Stimulated activated CD4-positive, alpha-beta T cell treated with anti-CD3 and anti-CD28 coated beads, TNF-alpha, amount 100 ng/mL, for 1 hour (primary cell): Measurements from ENCODE around the gene NFKBIB.
"Not testable (repeated sequence)": the region's sequence is repeated elsewhere in the genome, so short reads cannot be mapped to it uniquely, and the experiment has no call there.

Experiments
- DNase-seq, 3 donors: peaks; one replicate each; pipeline ENCODE4 v3.0.0-alpha.2; 2020; ENCODE audit warnings: low read depth in 3 of 3, low spot score in 1 of 3

NFKBIB gene

GRCh38 chr19:38928391-38929001 lies 28.7 kb downstream of the NFKBIB start:
- no peak for DNase-seq

DNA sequence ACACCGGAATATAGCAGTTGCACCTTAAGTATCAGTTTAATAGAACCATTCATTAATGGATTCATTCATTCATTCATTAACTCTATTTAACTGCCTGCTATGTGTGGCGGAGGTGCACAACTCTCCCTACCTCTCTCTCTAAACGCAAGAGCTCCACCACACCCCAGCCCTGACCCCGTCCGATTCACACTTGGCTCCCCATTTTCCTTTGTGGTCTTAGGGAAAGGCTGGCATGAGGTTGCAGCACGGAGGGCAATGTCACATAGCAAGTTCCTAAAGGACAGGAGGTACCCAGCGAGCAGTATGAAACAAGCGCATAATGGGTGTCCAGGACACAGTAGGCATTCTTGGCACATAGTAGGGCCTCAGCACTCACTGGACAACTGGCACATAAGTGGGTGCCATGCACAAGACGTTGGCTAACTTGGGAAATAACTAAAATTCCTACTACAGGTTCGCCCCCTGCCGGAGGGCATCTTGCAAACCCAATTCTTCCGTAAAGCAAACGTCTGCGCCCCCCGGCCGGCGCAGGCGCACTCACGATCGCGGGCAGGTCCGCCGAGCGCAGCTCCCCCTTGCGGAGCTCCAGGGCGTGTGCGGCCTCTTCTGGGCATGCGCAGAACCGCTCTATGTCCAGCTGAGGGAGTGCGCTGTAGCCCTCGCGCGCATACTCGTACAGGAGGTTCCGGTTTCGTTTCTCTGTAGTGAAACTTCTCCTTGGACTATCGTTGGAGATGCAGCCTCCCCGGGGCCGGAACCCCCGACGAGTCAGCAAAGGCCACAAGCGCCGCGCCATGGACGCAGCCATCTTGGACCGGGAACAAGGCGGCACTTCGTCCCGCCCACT lies 30.4 kb downstream of the NFKBIB start, which contains the start of gene SARS2:
Gene SARS2 (minus strand): TSS at position 835 of the 847 bp plus-strand sequence. CDS start 27 bp downstream, at position 808.
- peak; percentile 85 to 92 (median 85) for DNase-seq

DNA sequence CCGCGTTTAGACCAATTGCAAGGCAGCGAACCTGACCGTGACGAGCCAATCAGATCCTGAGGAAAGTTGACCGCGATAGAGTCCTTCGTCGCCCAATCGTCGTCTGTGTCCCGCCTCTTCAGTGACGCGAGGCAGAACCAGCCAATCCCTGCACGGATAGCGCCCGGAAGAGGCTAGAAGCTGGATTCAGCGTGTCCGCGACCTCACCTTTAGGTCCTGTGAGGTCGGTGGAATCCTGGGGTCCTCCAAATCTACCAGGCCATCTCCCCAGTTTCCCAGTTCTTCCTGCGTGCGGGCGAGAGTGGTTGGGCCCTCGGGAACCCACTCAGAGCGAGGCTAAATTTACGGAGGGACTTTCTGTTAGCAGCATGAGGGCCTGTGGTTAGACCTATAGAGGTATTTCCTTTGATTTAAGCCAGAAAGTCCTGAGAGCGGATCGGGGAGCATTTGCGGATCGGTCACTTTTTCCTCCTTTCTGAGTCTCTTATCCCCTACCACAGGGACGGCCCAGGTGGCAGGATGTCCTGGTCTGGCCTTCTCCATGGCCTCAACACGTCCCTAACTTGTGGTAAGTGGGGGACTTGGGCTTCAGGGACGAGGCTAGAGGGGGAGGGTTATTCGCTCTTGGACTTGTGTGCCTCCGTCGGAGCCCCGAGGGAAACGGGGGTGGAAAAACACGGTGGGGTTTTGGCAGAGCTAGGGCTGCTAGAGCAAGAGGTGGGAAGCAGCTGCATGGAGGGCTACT lies 31.2 kb downstream of the NFKBIB start, which contains the start of gene MRPS12:
Gene MRPS12 (plus strand): TSS at position 169 of the 745 bp plus-strand sequence. CDS start 351 bp downstream, at position 520.
- DNase-seq: peak; percentile 94 to 95 (median 95)

DNA sequence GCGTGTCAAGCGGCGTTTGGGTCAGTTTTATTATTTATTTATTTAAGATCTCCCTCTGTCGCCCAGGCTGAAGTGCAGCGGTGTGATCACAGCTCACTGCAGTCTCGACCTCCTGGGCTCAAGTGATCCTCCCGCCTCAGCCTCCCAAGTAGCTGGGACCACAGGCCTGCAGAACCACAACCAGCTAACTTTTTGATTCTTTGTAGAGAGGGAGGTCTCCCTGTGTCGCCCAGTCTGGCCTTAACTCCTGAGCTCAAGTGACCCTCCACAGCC lies 31.7 kb downstream of the NFKBIB start:
- no peak for DNase-seq

- no peak for DNase-seq
These were observed 32.8 kb downstream of the NFKBIB start for GRCh38 chr19:38932425-38933179.

GRCh38 chr19:38933544-38933943 lies 33.8 kb downstream of the NFKBIB start:
- no peak for DNase-seq

- DNase-seq: no peak
These were observed 40.2 kb downstream of the NFKBIB start for GRCh38 chr19:38939957-38940356.

- not testable (repeated sequence) for DNase-seq
These were observed 41.7 kb downstream of the NFKBIB start for GRCh38 chr19:38941466-38941865.

- no peak for DNase-seq
These were observed 42.2 kb downstream of the NFKBIB start for GRCh38 chr19:38941979-38942378.

- no peak for DNase-seq
These were observed 42.9 kb downstream of the NFKBIB start for GRCh38 chr19:38942471-38943181.

- no peak for DNase-seq
These were observed 45.3 kb downstream of the NFKBIB start for GRCh38 chr19:38944981-38945506.

DNA sequence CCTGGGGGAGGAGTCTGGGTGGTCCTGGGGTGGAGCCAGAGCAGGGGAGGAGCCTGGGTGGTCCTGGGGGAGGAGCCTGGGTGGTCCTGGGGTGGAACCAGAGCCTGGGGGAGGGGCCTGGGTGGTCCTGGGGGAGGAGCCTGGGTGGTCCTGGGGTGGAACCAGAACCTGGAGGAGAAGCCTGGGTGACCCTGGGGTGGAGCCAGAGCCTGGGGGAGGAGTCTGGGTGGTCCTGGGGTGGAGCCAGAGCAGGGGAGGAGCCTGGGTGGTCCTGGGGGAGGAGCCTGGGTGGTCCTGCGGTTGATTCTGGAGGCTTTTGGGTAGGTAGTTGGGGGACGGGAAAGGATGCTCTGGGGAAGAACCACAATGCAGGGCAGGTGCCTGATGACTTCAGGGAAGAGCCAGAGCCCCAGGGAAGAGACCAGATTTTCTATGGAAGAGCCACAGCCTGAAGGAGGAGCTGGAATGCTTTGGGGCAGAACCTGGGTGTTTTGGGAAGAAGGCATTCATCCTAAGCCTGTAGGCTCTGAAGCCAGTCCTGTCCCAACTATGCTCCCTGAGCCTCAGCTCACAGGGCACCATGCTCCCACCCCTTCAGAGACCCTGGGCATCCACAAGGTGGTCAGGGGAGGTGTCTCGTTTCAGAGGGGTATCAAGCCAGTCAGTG lies 45.9 kb downstream of the NFKBIB start:
- DNase-seq: no peak

DNA sequence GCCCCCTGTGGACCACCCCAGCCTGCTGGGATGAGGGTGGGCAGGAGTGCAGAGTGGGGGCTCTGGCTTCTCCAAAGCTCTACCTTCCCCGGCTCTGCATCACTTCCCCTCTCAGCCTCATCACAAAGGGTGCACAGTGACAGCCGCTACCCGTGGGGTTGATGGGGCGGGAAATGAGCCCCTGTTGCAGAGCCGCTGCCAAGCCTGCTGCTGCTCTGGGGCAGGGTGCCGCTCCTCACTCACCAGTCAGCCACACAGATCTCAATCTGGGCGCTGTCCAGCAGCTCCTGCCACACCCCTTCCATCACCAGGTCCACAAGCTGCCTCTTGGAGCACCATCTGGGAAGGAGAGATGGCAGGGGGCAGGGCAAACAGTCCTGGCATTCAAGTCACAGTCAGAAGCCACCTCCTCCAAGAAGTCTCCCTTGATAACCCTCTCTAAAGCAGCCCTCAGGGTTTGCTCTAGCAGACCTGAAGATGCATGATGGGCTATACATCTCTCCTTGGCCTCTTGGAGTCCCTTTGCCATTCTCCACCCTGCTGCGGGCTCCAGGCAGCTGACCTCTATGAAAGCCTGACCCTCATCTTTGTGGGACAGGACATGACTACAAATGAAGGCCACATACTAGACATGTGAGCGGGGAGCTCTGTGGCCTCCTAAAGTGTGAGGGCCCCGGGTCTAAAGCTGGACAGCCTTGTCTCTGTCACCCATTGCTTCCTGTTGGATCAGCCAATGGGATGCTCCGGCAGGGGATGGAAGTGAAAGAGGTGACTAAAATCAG lies 46.7 kb downstream of the NFKBIB start:
- no peak for DNase-seq

DNA sequence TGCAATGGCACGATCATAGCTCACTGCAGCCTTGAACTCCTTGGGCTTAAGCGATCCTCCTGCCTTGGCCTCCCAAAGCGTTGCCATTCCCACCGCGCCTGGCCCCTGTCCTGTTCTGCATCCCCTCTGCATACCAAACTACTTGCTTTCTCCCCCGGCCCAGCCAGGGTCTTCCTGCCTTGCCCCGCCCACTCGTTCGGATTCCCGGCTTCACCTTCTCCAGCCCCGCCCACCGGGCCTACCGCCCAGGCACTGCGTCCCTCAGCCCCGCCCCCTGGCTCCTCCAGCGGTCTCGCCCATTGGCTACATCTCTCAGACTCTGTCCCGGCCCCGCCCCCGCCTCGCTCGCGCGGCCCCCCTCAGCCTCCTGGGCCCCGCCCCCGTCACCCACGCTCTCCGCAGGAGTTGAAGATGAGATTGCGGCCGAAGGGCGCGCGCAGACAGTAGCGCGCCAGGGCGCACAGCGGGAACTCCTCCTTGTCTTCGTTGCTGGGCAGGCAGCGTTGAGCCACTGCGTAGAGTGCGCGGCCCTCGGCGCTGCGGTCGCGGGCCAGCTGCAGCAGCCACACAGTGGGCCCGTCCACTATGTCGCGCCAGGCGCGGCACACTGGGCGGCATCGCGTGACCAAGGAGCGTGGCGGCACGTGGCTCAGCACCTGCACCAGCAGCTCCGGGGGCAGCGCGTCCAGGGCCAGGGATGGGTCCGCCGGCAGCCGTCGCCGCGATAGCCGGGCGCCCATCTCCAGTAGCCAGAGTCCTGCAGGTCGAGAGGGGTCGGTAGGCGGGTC lies 50.0 kb downstream of the NFKBIB start:
- DNase-seq: peak; percentile 35 to 74 (median 61)

- DNase-seq: no peak
These were observed 51.4 kb downstream of the NFKBIB start for GRCh38 chr19:38951187-38951586.

DNA sequence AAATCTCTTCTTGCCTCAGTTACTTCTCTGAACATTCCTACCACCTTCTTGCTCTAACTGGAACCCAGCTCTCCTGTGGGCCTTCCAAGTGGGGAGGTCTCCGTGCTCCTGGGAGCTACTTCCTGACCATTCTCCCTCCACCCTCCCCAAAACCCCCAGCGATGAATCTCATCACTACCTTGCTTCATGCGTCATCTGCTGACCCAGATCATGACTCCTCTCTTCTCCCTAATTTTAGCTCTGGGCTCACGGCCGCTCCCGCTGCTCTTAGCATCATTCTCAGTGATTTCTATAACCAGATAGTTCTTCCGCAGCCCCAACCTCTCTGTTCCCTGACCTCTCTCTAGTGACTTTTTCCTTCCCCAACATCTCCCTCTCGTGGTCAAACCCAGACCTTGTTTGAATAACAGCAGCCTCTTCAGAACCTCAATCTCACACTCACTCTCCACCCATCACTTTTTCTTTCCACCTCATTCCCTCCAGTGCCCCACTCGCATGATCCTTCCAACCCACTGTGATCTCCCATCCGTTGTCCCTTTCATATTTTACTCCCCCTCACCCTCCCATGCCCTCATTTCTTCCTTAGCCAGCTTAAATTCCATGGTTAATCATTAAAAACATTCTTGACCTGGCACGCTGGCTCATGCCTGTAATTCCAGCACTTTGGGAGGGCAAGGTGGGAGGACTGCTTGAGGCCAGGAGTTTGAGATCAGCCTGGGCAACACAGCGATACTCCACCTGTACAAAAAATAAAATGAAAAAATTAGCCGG lies 52.8 kb downstream of the NFKBIB start:
- no peak for DNase-seq

- DNase-seq: no peak
These were observed 53.9 kb downstream of the NFKBIB start for GRCh38 chr19:38953677-38954076.
